GM19397 (cell line): Measurements from ENCODE around the gene PAGE2B.
"Not testable (repeated sequence)": the region's sequence is repeated elsewhere in the genome, so short reads cannot be mapped to it uniquely, and the experiment has no call there.

ENCODE experiments used
- ATAC-seq: cut with Tn5 transposase; IDR thresholded peaks from one replicate; pipeline ENCODE4 v1.9.1; 2021; ENCODE audit warnings: mild to moderate bottlenecking, moderate library complexity; ENCODE audit not compliant: unreplicated experiment

The PAGE2B gene, protein sequence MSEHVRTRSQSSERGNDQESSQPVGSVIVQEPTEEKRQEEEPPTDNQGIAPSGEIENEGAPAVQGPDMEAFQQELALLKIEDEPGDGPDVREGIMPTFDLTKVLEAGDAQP

DNA sequence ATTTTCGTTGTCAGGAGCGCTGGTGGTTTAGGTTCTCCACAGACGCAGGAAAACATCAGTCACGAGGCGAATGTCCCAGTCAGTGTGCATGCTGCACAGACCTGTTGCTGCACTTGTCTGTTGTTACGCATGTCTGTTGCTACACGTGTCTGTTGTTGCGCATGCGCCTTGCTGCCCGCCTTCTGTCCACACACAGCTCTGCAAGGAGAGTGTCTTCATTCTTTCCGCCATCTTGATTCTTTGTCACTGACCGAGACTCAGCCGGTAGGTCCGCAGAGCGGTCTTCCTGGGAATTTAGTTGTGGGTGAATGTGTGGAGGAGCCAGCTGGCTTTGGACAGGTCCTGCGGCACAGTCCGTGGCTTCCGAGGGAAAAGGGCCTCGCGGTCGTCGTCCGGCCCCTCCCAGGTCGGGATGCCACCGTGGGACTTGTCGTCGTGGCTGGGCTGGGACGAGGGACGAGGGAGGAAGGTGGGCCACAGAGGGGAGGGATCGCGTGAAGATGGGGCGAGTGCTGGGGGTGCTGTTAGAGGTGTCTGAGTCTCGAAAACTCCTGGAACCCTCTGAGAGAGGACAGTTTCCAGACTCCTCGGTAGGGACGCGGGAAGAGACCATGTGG is at the start of gene PAGE2B:
PAGE2B (plus strand) TSS at position 180 of the 617 bp plus-strand sequence. CDS start 1,012 bp downstream, outside the sequence.
- no peak for ATAC-seq

DNA sequence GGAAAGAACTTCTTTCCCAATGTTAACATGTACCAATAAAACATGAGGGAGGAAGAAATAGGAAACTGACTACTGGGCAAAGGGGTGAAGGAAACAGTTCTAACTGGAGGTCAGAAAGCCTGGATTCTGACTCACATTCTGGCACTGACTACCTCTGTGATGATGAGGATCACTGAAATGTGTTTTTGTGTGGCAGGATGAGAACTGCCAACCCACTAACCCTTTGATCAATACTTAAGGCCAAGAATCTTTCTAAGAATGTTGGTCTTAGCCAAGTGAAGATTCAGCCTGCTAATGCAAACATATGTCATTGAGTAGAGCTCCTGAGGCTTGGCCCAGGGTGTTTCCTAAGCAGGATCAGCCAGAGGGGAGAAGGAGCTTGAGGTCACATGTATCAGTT is 48.7 kb upstream of the PAGE2B start:
- no peak for ATAC-seq

DNA sequence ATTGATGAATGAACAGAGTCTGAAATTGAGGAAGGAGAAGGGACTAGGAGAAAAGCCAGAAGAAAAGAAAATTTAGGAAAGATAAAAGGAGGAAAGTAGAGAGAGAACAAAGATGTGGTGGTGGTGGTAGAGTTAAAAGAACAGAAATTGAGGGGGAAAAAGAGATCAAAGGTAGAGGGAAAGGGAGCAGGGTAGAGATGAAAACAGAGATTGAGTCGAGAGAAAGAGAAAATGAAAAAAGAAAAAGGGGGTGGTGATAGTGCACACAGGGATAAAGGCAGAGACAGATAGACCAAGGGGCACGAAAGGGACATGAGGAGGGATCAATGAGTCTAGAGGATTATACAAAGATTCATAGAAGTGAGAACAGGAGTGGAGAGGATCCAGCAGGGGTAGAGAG is 48.0 kb upstream of the PAGE2B start:
- no peak for ATAC-seq

DNA sequence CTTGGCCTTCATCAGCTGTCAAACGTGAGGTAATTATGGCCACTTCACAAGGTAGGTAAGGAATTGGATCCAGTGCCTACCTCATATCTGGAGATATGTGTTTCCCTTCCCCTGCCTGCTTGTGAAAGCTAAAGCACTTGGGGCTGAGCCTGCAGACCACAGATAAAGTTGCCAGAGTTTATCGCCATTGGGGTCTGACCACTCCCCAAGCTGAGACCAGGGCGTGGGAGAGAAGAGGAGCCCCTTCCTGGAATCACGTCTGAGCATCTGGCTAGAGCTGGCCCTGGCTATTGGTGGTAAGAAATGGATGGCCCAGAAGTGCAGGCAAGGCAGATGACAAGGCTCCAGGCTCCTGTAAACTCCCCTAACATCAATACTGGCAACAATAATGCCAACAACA is 46.8 kb upstream of the PAGE2B start:
- ATAC-seq = no peak

DNA sequence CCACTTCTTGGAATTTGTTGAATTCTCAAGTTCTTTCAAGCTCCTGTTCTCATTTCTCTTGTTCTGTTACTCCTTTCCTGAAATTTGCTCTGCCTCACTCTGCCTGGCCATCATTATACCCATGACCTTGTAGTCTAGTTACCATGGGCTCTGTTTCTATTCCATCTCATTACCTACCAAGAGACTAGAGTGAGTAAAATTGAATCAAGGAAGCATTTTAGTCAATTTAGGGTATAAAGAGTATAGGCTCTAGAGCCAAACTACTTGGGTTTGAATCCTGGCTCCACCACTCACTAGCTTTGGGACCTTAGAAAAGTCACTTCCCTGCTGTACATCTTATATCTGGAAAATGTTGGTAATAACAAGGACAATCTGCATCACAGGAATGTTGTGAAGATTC is 46.2 kb upstream of the PAGE2B start:
- ATAC-seq = no peak

DNA sequence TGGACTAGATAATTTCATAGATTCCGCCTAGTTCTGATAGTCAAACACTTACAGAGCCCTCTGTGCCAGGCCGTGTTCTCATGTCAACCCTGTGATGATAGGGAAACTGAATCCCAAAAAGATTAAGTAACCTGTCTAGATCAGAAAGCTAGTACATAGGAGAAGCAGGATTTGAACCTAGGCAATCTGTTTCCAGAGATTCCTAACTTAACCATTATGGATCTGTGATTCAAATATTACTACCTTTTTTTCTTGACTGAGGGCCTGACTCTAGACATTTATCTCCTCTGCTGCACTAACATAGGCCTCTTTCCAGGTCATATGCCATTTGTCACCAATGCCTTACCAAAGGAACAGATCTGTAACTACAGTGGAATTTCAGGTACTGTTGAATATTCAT is 45.5 kb upstream of the PAGE2B start:
- ATAC-seq = no peak

DNA sequence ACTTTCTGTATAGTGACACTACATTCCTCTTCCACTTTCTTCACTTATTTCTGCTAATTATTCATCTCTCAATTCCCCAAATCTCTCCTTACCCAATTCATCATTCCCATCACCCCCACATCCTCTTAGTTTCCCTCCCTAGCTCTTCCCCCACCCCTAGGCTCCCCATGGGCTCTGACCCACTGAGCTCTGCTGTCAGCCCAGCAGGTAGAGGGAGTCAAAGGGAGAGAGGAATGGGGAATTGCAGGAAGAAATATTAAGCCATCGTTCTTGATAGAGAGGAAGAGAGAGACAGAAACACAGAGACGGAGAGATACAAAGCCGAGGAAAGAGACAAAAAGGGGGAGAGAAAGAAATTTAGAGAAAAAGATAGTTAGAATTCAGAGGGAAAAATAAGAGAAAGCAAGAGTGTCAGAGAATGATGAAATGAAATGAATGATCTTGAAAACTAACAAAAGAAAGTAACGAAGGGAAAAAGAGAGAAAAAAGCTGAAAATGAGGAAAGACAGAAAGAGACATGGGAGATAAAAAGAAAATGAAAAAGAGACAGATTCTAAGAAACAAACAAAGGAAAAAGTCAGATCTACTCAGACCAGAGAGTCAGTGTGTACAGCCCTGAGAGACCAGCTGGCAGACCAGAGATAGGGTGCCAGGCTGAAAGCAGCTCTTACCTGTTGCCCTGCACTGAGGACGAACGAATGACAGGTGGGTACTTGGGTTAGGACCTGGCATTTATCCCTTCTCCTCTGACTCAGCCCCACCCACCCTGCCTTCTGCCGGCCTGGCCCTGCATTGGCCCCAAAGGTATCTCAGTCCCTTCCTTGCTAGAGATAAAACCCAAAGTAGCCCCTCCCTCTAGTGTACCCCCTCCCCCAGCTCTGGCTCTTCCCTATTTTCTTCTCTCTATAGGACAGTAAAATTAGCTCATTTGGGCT is 44.3 kb upstream of the PAGE2B start, which contains the start of gene ALAS2:
ALAS2 (minus strand) TSS at position 707 of the 935 bp plus-strand sequence. CDS start 4,977 bp downstream, outside the sequence.
- no peak for ATAC-seq

DNA sequence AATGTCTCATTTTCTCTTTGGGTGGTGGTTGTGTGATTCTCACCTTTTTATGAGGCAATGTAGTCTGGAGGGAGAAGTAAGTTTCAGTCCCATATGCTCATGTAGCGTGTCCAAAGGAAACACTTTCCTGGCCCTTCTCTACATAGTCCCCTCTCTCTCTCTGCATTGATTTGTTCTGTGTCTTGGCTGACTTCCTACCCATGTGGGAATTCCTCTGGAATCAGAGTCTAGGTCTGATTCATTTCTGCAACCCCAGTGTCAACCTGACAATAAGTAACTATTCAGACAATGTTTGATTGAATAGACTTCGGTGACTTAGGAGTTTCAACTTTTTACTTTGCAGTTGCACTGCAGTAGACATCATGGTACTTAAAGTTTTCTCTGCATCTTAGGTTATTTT is 41.4 kb upstream of the PAGE2B start:
- ATAC-seq = no peak

DNA sequence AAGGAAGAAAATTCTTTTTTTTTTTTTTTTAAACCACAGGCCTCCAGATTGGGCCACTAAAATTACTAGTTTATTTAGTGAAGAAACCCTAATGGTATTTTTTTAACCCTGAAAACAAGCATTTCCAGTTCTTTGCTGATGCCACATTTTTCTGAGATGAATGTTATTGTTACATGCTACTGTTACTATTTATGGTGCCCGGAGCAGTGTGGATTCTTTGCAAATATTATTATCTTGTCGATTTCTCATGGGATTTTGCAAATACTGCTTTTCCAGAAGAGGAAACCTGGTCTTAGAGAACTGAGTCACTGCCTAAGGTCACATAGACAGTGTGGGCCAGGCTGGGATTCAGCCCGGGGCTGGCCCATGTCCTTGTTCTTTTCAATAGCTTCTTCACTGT is 35.4 kb upstream of the PAGE2B start:
- ATAC-seq = no peak

DNA sequence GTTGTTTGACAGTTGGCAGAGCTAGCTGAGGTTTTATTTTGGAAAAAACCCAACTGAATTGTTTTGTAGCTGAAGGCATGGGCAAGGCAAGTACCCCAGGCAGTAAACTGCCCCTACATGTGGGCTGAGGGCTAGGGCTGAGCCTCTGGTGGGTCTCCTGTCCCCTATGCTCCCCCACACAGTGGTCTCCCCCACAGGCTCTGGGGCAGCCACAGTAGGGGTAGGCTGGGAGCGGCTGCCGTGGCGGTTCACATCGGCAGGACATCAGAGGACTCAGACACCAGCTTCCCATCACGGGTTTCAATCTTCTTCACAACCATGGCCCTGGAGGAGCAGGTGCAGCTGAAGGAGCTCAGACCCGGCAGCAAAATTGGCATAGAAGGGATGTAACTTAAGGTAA is 33.3 kb upstream of the PAGE2B start:
- ATAC-seq = no peak

DNA sequence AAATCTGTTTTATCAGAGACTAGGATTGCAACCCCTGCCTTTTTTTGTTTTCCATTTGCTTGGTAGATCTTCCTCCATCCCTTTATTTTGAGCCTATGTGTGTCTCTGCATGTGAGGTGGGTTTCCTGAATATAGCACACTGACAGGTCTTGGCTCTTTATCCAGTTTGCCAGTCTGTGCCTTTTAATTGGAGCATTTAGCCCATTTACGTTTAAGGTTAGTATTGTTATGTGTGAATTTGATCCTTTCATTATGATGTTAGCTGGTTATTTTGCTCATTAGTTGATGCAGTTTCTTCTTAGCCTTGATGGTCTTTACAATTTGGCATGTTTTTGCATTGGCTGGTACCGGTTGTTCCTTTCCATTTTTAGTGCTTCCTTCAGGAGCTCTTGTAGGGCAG is 24.2 kb upstream of the PAGE2B start:
- not testable (repeated sequence) for ATAC-seq

DNA sequence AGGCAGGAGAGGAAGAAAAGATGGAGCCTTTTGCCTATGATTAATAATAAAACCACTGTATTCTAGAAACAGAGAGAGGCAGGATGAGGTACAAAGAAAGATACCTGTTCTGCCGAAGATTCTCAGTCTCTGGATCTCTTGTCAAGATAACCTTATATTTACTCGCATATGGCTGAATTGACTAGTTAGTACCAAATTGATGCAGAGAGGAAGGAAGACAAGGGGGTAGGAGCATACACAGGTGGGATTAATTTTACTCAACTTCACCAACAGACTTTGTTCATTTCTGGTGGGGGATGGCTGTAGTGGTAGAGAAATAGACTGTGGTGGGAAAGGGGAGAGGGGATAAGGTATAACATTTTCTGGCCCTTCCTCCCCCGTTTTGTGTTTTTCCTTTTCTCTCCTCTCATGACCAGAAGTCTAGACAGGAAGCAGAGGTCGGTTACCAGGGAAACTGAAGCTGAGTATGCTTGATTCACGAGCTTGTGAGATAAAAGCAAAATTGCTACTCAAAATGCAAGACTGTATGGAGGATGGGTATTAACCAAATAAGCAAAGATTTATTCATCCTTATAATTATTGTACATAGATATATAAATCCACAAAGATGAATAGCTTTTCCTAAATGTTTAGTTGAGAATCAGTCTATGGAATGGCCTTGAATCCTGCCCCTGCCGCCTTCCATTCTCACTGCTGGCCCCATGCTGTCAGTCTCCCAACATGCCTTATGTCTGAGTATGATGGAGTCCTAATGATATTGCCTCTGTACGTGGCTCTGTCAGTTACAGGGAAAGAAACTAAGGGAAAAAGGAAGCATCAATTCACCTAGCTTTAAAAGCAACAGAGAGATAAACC is 17.8 kb upstream of the PAGE2B start:
- ATAC-seq = no peak

DNA sequence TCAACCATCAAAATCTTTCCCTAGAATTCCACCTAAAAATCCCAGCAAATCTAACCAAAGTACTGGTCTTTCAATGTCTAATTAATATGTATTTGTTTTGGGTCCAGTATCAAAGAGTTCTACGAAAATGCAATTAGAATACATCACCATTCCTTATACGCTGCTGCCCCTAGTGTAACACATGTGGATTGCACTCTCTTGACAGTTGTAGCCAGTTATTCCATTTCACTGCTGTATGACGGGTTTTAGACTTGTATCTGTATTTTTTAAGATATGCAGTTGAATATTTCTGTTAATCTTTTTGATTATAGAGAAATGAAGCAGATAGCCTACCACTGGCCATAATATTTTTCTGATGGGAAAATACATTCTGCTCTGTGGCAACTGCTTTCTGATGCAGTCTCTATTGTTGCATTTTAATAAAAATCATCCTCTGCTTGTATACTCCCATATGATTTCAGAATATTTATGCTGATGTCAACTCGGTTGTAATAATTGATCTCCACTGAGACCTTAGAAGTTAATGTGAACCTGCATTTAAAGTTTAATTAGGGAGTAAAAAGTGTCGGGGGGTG is 17.1 kb upstream of the PAGE2B start:
- ATAC-seq = no peak

DNA sequence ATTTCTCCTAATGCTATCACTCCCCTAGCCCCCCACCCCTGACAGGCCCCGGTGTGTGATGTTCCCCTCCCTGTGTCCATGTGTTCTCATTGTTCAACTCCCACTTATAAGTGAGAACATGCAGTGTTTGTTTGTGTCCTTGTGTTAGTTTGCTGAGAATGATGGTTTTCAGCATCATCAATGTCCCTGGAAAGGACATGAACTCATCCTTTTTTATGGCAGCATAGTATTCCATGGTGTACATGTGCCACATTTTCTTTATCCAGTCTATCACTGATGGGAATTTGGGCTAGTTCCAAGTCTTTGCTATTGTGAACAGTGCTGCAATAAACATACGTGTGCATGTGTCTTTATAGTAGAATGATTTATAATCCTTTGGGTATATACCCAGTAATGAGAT is 7.7 kb upstream of the PAGE2B start:
- not testable (repeated sequence) for ATAC-seq

DNA sequence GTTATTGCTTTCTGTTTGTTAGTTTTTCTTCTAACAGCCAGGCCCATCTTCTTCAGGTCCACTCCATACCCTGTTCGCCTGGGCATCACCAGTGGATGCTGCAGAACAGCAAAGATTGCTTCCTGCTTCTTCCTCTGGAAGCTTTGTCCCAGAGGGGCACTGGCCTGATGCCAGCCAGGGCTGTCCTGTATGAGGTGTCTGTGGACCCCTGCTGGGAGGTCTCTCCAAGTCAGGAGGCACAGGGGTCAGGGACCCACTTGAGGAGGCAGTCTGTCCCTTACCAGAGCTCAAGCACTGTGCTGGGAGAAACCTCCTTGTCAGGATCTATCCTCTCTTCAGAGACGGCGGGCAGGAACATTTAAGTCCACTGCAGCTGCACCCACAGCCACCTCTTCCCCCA is 2.5 kb upstream of the PAGE2B start:
- no peak for ATAC-seq

DNA sequence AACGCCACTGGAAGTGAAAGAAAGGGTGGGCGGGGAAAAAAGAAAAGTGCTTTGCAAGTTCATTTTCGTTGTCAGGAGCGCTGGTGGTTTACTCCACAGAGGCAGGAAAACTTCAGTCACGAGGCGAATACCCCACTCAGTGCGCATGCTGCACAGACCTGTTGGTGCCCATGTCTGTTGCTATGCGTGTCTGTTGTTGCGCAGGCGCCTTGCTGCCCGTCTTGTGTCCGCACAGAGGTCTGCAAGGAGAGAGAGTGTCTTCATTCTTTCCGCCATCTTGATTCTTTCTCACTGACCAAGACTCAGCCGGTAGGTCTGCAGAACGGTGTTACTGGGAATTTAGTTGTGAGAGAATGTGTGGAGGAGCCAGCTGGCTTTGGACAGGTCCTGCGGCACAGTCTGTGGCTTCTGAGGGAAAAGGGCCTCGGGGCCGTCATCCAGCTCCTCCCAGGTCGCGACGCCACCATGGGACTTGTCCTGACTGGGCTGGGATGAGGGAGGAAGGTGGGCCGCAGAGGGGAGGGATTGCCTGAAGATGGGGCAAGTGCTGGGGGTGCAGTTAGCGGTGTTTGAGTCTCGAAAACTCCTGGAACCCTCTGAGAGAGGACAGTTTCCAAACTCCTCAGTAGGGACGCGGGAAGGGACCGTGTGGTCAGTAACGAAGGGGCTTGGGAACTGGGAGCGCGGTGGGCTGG is 14.1 kb downstream of the PAGE2B start, which contains the start of gene PAGE2:
PAGE2 (plus strand) TSS at position 224 of the 695 bp plus-strand sequence. CDS start 1,003 bp downstream, outside the sequence.
- ATAC-seq = no peak

DNA sequence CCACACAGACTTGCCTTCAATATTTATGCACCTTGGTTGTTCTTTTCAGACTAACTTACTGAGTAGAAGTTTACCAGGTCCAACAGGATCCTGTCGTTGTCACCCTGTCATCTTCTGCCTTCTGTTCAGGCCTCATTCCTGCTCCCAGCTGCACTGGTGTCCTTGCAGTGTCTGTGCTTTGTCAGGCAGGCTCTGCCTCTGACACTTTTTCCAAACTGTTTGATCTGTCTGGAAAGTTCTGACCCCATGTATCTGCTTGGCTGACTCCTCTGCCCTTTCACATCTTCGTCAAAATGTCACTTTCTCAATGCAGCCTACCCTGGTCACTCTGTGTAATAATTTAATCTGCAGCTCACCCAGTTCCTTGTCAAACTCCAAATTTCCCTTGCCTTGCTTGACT is 23.9 kb downstream of the PAGE2B start:
- no peak for ATAC-seq

DNA sequence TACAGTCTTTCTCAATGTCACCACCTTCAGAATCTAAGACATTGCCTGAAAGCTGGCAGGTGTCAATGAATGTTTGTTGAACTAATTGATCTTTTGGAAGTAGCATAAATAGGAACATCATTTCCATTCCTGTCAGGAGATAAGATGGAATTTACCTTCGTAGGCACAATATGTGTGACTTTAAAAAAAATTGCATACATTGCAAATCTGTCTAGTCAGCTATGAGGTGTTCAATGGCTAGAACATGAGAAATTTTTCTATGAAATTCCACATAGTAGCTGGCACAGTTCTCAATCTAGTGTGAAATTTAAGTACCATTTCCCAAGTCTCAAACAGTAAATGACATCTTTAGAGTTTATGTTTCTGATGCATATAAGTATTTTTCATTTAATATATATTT is 24.3 kb downstream of the PAGE2B start:
- ATAC-seq = no peak

DNA sequence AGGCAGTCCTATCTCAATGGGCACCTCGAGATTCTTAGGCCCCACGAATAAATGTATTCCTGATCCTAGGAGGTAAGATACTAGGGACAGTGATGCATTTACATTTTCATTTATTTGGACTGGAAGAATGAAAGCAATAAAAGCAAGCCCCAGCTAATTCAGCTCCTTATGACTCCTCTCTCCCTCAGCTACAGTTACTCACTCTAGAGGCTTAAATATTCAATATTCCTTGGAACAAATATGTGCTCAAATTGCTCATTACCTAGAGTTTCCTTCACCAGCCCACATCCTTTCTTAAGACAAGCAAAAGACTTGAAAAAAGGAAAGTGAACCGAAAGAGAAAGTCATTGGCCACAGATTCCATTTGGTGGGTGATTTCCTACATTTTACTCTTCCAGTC is 27.9 kb downstream of the PAGE2B start:
- ATAC-seq = no peak

DNA sequence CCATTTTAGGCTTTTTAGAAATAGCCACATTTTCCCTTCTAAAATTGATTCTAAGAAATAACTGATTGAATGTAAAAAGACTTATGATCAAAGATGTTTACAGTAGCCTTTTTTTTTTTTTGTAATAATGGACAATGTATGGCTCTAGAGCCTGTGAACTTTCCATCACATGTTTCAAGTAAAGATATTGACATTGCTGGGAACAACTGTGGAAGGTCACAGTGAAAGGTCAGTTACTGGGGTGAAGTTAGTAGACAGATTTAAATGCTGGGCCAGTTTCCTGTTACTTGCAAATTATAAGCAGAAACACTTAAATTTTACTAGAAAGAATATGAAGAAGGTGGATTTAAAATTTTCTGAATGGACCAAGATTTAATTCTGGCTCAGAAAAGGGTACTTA is 32.4 kb downstream of the PAGE2B start:
- no peak for ATAC-seq
